NOMO-1 treated with dmso at 0.1 percent for 144 hours (cell line): Measurements from ENCODE around the gene COX6A2.
"Not testable (repeated sequence)": the region's sequence is repeated elsewhere in the genome, so short reads cannot be mapped to it uniquely, and the experiment has no call there.

Experiments
- DNase-seq: peaks from one replicate; lab custom pipeline; 2025; ENCODE audit not compliant: unreplicated experiment; lab: John Stamatoyannopoulos, UW

COX6A2 gene

GRCh38 chr16:31438414-31438813, 10.3 kb upstream of the COX6A2 start:
- no peak for DNase-seq

- no peak for DNase-seq
Observed at GRCh38 chr16:31436221-31437045, 8.3 kb upstream of the COX6A2 start.

GRCh38 chr16:31435341-31436220, 7.4 kb upstream of the COX6A2 start:
- DNase-seq, result no peak

DNA sequence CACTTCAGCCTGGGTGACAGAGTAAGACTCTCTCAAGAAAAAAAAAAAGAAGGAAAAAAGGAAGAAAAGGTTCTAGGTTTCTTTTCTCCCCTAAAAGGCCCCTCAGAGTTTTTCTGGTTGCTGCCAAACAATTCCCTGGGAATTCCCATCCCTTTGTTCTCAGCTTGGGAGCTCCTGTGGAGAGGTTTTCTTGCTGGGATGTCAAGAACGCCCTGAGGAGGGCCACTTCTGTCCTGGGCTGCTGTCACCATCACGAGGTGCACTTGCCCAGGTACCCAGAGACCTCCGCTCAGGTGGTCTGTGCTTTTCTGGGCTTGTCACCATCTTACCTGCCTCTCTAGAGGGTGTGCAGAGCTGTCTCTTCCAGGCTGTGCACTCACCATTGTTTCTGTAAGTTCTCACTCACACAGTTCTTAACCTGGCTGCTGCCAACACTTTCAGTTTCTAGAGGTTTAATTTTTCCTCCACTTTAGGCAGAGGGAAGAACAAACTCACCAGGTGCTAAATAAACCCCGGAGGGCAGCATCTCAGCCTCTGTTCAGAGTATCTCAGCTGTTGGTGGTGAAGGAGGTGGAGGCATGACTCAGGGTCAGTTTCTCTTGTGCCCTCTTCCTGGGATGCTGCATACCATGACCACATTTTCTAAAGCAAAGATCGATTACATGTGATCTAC, 2.4 kb upstream of the COX6A2 start:
- no peak for DNase-seq

DNA sequence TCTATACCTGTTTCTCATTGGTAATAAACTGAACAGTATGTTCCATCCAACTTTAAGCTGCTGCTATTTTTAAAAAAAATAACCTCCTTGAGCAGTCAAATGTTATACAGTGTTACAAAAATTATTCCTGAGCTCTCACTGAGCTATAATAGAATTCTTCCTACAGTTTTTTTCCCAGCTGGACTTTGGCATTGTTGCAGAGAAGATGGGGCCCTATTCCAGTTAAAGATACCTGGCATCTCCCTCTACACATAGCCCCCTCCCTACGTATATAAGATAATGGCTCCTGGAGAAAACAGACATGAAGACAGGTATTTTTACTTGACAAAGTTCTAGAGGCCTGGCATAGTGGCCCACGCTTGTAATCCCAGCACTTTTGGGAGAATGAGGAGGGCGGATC, 1.6 kb upstream of the COX6A2 start:
- DNase-seq, result no peak

DNA sequence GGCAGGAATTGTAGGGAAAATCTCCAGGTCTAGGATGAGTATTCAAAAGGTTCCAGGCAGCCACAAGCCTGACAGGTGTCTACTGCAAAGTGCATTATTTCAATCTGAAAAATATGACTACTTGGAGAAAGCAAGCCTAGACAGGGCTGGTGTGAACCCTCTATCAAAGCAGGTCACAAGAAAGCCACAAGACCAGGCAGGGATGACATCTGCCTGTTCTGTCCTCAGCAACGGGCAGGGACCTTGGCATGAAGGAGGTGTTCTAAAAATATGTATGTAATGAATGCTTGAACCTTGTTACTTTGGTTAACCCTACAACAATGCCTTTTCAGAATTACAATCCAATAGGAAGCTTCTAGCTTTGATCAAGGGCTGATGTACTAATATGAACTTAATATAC, 1.2 kb upstream of the COX6A2 start:
- no peak for DNase-seq

- no peak for DNase-seq
Observed at GRCh38 chr16:31428638-31429247, 583 bp upstream of the COX6A2 start.

- DNase-seq, result no peak
Observed at GRCh38 chr16:31427441-31428278, 500 bp downstream of the COX6A2 start.

- DNase-seq, result no peak
Observed at GRCh38 chr16:31423801-31424200, 4.4 kb downstream of the COX6A2 start.

DNA sequence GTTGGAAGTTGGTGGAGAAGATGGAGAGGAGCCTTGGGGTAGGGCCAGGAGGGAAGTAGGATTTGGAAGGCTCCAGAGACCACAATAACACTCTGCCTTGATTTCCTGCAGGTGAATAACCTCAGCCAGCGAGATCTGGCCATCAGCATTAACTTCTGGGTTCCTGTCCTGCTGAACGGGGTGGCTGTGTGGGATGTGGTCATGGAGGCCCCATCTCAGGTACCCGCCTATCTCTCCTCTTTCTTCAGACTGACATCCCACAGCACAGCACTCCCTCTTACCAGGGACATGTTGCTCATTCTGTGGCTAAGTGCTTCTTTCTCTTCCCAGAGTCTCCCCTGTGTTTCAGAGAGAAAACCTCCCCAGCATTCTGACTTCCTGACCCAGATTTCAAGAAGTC, 4.9 kb downstream of the COX6A2 start:
- no peak for DNase-seq

- no peak for DNase-seq
Observed at GRCh38 chr16:31421587-31421986, 6.6 kb downstream of the COX6A2 start.

DNA sequence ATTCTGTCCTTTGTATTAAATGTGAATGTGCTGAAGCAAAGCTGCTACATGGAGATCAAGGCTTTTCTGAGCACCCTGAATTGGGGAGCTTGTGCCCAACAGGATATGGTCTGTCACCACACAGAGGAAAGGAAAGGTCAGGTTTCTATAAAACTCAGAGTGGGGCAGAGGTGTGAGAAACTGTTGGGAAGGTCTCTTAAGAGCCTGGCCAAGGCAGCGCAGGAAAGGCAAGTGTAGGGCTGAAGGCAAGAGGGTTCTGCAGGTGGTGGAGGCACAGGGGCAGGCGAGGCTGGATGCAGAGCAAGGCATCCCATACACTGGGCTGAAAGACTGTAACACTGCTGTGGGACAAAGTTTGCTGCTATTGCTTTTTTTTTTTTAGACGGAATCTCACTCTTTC, 8.1 kb downstream of the COX6A2 start:
- no peak for DNase-seq

- no peak for DNase-seq
Observed at GRCh38 chr16:31417916-31418315, 10.2 kb downstream of the COX6A2 start.

GRCh38 chr16:31417036-31417435, 11.1 kb downstream of the COX6A2 start:
- not testable (repeated sequence) for DNase-seq

DNA sequence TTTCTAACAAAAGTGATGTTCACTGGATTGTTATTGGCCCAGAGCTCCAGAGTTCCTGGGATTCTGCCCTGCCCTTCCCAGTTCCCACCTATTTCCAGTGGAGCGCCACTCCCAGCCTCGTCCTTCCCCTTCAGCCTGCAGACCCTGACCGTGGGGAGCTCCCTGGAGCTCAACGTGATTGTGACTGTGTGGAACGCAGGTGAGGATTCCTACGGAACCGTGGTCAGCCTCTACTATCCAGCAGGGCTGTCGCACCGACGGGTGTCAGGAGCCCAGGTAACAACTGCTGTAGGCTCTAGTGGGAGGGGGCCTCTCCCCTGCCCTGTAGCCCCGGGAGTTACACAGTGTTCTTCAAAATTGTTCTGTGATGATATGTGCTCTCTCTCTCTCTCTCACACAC, 11.8 kb downstream of the COX6A2 start:
- DNase-seq, result no peak

DNA sequence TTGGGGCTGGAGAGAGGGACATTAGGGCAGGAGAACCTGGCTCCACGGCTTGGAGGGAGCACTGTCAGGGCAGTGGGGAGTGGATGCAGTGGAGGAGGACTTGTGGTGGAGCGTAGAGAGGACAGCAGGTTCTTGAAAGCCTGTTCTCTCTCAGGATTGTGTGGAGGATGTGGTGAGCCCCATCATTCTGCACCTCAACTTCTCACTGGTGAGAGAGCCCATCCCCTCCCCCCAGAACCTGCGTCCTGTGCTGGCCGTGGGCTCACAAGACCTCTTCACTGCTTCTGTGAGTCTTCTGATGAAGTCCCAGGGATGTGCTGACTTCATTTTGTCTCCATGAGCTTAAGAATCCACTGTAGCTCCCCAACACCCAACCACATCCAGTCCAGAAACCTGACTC, 13.5 kb downstream of the COX6A2 start:
- DNase-seq, result no peak

DNA sequence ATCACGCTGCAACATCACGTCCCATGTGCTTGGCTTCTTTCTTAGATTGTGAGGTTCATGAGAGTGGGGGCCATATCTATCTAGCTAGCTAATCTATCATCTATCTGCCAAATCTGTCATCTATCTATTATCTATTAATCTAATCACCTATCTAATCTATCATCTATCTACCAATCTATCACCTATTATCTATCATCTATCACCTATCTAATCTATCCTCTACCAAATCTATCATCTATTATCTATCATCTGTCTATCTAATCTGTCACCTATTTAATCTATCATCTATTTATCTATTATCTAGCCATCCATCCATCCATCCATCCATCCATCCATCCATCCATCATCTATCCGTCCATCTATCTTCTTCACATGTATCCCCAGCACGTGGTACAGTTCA, 14.2 kb downstream of the COX6A2 start:
- no peak for DNase-seq

DNA sequence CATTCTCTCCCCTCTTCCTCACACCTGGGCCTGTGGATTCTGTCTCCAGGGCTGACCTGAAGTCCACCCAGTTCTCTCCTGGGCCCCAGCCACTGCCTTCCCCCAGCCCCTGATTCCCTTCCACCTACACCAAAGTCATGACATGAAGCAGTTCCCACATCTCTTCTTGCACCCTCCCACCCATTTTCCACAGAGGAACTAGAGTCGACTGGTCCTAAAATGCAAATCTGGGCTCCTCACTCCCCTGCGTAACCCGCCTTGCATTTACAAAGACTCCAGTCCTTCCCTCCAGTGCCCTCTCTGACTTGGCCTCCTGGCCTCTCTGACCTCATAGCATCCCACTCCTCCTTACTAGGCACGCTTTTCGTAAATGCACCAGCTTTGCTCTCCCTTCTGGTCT, 14.8 kb downstream of the COX6A2 start:
- no peak for DNase-seq

DNA sequence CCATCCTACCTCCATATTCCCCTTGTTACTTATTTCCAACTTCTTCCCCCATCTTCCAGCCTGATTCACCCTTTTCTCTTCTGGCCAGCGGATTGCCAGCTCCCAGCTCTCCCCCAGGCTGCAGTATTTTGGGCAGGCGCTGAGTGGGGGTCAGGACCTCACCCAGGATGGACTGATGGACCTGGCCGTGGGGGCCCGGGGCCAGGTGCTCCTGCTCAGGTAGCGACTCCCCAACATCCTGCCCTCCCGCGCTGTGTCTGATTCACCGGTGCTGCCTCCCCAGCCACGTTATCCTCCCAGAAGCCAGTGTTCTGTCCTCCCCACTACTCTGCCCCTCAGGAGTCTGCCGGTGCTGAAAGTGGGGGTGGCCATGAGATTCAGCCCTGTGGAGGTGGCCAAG, 15.4 kb downstream of the COX6A2 start:
- DNase-seq, result no peak
